ENCODE data around the gene ARX.
A peak's percentile ranks its signal among the peaks of the same experiment; 100 is the strongest.

ARX gene

GRCh38 chrX:25001808-25002660, 13.7 kb downstream of the ARX start:
- no peak overlapping the region for H3K4me3 ChIP-seq (ENCODE audit: low read depth, low read length)
- in situ Hi-C loops (cut with HindIII; ENCODE audit: low sequenced_read_pairs) = no loop called here
- no peak for DNase-seq (ENCODE audit: low read depth)
- TF ChIP-seq CTCF (IDR thresholded peaks at IDR 0.05; ENCODE audit: low read depth, low read length, missing control alignments) = no peak

GRCh38 chrX:24999511-24999910, 16.3 kb downstream of the ARX start:
- in situ Hi-C loops (cut with HindIII; ENCODE audit: low sequenced_read_pairs) = no loop called here
- TF ChIP-seq CTCF (IDR thresholded peaks at IDR 0.05; ENCODE audit: low read depth, low read length, missing control alignments) = no peak
- no peak overlapping the region for H3K4me3 ChIP-seq (ENCODE audit: low read depth, low read length)

GRCh38 chrX:24996096-24996709, 19.6 kb downstream of the ARX start:
- no peak overlapping the region for H3K4me3 ChIP-seq (ENCODE audit: low read depth, low read length)
- TF ChIP-seq CTCF (IDR thresholded peaks at IDR 0.05; ENCODE audit: low read depth, low read length, missing control alignments) = no peak
- no peak for DNase-seq (ENCODE audit: low read depth)
- in situ Hi-C loops (cut with HindIII; ENCODE audit: low sequenced_read_pairs) = no loop called here

More at GRCh38 chrX:24999511-24999910, 16.3 kb downstream of the ARX start:
- no peak for DNase-seq (ENCODE audit: low read depth)

- in situ Hi-C loops (cut with HindIII; ENCODE audit: low sequenced_read_pairs) = no loop called here
These were observed 21.9 kb downstream of the ARX start for GRCh38 chrX:24993879-24994278.

GRCh38 chrX:24990535-24990934, 25.2 kb downstream of the ARX start:
- in situ Hi-C loops (cut with HindIII; ENCODE audit: low sequenced_read_pairs) = no loop called here
- TF ChIP-seq CTCF (IDR thresholded peaks at IDR 0.05; ENCODE audit: low read depth, low read length, missing control alignments) = peak; percentile 42
- H3K4me3 ChIP-seq (ENCODE audit: low read depth, low read length) = no peak overlapping the region
- peak; percentile 8 for DNase-seq (ENCODE audit: low read depth)

More at GRCh38 chrX:24993879-24994278, 21.9 kb downstream of the ARX start:
- DNase-seq (ENCODE audit: low read depth) = no peak
- H3K4me3 ChIP-seq (ENCODE audit: low read depth, low read length) = no peak overlapping the region
- no peak for TF ChIP-seq CTCF (IDR thresholded peaks at IDR 0.05; ENCODE audit: low read depth, low read length, missing control alignments)

GRCh38 chrX:24988314-24988713, 27.5 kb downstream of the ARX start:
- DNase-seq (ENCODE audit: low read depth) = no peak
- TF ChIP-seq CTCF (IDR thresholded peaks at IDR 0.05; ENCODE audit: low read depth, low read length, missing control alignments) = no peak
- H3K4me3 ChIP-seq (ENCODE audit: low read depth, low read length) = no peak overlapping the region
- in situ Hi-C loops (cut with HindIII; ENCODE audit: low sequenced_read_pairs) = no loop called here

Data from astrocyte of the cerebellum (primary cell).